HFF-Myc (cell line): ENCODE data around the gene PRSS2.

ENCODE experiments used
- DNase-seq: peaks from one replicate; pipeline ENCODE4 v3.0.0-alpha.2; 2011; ENCODE audit warnings: low read depth; ENCODE audit errors: extremely low read depth
- H3K4me3 ChIP-seq: replicated peaks from 2 replicates; pipeline ENCODE4 v1.5.1; 2011; ENCODE audit warnings: low read depth, mild to moderate bottlenecking, control low read depth, low read length
- TF ChIP-seq, protein P1 (sequence below): IDR thresholded peaks from 2 replicates; pipeline ENCODE4 v1.5.1; 2012; ENCODE audit warnings: mild to moderate bottlenecking, low read depth, low read length, control low read depth; ENCODE audit errors: missing control alignments

PRSS2 gene

DNA sequence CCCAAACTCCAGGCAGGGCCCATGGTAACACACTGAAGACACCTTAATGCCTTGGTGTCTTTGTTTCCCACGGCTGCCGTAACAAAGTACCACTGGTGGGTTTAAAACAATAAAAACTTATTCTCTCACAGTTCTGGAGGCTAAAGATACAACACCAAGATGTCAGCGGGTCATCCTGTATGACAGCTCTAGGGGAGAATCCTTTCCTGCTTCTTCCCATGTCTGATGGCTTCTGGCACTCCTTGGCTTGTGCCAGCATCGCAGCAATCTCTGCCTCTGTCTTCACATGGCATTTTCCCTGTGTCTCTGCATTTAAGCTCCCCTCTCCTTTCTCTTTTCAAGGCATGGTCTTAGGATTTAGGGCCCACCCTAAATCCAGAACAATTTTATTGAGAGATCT, 33.1 kb downstream of the PRSS2 start:
- DNase-seq, result no peak
- H3K4me3 ChIP-seq, result no peak overlapping the region
- TF ChIP-seq, protein P1, sequence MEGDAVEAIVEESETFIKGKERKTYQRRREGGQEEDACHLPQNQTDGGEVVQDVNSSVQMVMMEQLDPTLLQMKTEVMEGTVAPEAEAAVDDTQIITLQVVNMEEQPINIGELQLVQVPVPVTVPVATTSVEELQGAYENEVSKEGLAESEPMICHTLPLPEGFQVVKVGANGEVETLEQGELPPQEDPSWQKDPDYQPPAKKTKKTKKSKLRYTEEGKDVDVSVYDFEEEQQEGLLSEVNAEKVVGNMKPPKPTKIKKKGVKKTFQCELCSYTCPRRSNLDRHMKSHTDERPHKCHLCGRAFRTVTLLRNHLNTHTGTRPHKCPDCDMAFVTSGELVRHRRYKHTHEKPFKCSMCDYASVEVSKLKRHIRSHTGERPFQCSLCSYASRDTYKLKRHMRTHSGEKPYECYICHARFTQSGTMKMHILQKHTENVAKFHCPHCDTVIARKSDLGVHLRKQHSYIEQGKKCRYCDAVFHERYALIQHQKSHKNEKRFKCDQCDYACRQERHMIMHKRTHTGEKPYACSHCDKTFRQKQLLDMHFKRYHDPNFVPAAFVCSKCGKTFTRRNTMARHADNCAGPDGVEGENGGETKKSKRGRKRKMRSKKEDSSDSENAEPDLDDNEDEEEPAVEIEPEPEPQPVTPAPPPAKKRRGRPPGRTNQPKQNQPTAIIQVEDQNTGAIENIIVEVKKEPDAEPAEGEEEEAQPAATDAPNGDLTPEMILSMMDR, result no peak

GRCh38 chr7:142804728-142805207, 34.0 kb downstream of the PRSS2 start:
- TF ChIP-seq, protein P1, result no peak
- DNase-seq, result no peak
- no peak overlapping the region for H3K4me3 ChIP-seq

GRCh38 chr7:142805350-142806021, 34.7 kb downstream of the PRSS2 start:
- no peak overlapping the region for H3K4me3 ChIP-seq
- DNase-seq, result no peak
- TF ChIP-seq, protein P1, result no peak

DNA sequence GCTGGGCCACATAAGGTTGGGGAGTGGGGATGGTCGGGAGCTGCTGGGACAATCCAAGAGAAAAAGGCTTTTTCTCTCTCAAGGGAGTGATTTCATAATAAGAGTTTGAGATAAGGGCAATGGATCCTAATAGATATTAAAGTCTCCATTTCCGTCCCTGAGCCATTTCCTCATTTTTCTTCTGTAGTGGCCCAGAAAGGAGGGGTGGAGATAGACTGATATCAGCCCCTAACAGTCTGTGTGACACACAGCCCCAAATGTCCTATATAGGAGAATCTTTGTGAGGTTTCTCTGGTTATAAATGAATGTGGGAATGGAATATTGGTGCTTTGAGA, 35.2 kb downstream of the PRSS2 start:
- no peak overlapping the region for H3K4me3 ChIP-seq
- TF ChIP-seq, protein P1, result no peak
- DNase-seq, result no peak

GRCh38 chr7:142806957-142807356, 36.2 kb downstream of the PRSS2 start:
- no peak overlapping the region for H3K4me3 ChIP-seq
- TF ChIP-seq, protein P1, result no peak
- DNase-seq, result no peak

DNA sequence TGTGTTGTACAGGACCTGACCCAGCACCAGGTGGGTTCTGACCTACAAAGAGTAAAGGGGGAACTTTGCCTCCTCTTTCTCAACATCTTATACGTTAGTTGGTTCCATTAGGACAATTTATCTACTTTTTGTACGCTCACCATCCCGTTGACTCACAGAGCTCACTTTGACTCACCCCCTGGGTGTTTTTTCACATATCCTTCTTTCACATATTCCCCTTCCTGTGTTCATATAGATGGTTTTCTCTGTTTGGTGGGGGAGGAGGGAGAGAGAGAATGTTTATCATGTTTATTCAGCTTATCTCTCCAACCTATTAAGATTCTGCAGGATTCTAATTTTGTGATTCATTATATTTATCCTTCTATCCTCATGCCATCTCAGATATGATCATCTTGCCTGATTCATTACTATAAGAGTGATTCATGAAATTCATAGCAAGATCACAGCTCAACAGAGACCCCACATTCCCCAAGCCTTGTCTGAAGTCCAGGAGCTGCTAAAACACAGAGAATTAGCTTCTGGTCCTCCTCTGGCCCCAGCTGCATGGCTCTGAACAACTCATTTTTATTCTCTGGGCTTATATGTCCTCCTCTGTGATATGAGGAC, 37.2 kb downstream of the PRSS2 start:
- H3K4me3 ChIP-seq, result no peak overlapping the region
- no peak for DNase-seq
- TF ChIP-seq, protein P1, result no peak
